GM18873 (cell line): ENCODE results near the gene ZBTB7C.

Experiments
- ATAC-seq: cut with Tn5 transposase; IDR thresholded peaks from one replicate; pipeline ENCODE4 v1.9.1; 2021; ENCODE audit warnings: mild to moderate bottlenecking, moderate library complexity, moderate number of reproducible peaks; ENCODE audit not compliant: unreplicated experiment, low FRiP score

Gene ZBTB7C

DNA sequence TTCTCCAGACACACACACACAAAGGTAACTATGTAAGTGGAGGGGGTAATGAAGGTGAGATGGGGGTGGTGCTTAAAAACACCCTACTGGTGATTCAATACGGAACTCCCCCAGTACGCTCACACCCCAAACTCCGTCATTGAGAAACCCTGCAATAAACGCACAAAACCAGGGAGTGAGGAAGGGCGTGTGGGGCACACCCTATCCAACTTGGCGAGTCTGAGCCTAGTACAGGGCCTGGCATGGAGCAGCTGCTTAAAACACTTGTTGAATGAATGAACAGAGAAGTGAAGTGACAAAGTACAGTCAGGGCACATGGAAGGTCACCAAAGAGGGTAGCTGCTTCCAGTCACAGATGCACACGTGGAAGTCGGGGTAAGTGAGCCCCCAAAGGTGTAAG, 331.9 kb downstream of the ZBTB7C start:
- ATAC-seq, result no peak

- no peak for ATAC-seq
Measured at GRCh38 chr18:48076461-48076860, 332.7 kb downstream of the ZBTB7C start.

DNA sequence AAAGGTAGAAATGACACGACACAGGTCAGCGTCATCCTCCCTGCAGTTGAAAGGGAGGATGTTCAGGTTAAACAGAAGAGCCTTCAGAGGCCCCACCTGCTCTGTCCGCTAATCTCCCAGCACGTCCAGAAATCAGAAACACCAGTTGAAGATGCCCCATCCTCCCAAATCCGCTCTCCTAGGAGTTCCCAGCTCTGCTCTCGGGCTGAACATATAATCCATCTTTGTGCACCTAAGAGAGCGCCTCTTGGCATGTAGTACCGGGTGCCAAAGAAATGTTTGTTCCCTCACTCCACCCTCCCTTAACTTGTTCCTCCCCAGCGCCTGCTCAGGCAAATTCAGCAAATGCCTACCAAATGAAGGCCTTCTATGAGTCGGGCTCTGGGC, 333.5 kb downstream of the ZBTB7C start:
- ATAC-seq, result no peak

- no peak for ATAC-seq
Measured at GRCh38 chr18:48074929-48075706, 334.1 kb downstream of the ZBTB7C start.

GRCh38 chr18:48073211-48073930, 335.8 kb downstream of the ZBTB7C start:
- ATAC-seq, result no peak

DNA sequence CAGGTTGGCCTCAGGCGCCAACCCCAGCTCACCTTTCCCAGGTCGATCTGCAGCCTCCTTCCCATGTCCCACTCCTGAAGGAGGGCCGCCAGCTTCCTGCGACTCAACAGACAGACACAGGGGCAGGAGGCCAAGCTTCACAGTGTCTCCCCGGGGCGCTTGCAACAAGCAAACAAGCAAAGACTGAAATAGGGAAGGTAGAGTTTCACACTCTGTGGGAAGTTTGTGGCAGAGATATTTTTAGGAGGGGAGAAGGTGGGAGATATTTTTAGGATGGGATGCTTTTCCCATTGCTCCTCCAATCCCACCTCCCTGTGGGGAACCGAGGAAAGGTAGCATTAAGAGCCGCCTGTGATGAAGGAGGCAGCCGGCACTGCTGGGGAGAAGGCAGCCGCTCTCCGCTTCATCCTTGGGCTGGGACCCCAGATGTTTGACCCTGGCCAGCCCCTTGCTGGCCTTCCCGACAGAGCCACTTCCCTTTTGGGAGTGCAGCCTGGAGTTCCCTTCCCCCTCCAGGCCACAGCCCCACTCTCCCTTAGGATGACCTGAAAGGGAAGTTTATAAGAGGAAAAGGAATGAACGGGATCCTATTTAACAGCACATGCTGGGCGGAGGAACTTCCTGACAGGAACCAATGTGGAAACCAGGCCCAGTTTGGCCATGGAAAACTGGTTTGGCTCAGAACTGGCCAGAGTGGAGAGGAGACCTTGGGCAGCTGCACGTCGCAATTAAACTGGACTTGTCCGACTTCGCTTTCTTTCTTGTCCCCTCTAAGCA, 336.6 kb downstream of the ZBTB7C start:
- ATAC-seq, result no peak

- ATAC-seq, result no peak
Measured at GRCh38 chr18:48068916-48069445, 340.2 kb downstream of the ZBTB7C start.

GRCh38 chr18:48066225-48066652, 342.9 kb downstream of the ZBTB7C start:
- ATAC-seq, result no peak

- no peak for ATAC-seq
Measured at GRCh38 chr18:48065601-48065995, 343.6 kb downstream of the ZBTB7C start.

DNA sequence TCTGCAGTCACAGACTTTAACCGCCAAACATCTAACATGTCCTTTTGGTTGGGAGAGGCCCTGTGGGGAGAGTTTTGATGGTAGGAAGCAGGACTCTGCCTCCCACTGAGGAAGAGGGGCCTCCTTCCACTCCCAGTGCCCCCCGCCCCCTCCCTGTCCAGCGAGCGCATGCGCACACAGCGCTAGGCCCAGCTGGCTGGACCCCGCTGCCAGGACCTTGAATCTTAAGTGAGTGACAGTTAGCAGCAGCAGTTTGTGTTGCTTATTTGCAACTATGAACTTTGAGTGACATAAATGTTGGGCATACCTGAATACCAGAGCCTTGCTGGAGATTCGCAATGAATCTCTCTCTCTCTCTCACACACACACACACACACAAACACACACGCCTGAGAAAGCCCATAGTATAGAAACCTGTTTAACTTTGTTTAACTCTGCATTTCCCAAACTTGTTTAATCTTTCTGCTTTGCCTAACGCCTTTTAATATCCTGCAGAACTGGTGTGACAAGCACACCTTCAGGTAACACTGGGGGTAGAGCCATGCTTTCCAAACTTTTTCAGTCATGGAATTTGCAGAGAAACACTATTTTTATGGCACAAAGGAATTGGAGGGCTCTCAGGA, 344.1 kb downstream of the ZBTB7C start:
- ATAC-seq, result no peak

DNA sequence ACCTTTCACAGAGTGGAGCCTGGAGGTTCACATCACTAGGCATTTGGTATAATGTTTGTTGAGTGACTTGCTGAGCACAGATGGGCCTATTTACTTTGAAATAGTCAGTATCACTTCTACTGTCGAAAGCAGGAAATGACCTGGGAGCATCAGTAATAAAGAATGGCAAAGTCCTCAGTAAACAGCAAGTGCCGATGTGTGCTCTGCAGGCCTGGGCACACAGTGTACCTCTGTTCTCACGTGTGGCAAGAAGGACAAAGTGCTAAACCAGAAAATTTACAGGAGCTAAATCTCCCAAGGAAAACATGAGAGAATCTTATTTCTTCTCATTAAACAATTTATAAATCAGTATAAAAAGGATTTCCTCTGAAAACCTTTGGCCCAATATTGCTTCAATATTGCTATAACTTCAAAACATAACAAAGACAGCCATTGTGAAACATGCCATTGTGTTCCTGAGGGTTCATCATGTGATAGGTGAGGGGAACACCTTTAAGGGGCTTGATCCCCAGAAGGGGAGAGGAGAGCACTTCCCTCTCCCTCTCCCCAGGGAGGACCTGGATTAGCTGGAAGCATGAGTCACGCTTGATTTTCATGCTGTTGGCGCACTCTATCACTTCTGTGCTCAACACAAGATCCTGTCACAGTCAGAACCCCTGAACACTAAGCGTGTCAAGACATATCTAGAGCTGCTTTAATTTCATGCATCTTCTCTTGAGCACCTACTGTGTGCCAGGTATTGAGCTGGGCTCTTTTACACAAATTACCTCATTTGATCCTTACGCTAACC, 347.2 kb downstream of the ZBTB7C start:
- no peak for ATAC-seq

- ATAC-seq, result no peak
Measured at GRCh38 chr18:48060970-48061369, 348.2 kb downstream of the ZBTB7C start.

DNA sequence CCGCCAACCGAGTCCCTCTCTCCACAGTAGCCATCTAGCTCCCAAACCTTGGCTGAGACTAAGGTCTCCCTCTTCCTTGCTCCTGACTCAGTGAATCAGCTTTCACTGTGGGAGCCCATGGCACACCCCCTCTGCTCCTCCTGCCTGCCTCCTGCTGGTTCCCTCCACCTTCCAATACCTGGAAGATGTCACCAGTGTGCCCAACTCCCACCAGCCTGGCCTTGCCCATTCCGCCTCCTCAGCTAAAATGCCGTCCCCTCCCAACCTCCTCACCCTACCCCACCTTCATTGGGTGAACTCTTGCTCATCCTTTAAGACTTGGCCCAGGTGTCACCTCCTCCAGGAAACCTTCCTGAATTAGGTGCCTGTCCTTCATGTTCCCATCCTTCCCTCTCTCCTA, 348.8 kb downstream of the ZBTB7C start:
- ATAC-seq, result no peak

DNA sequence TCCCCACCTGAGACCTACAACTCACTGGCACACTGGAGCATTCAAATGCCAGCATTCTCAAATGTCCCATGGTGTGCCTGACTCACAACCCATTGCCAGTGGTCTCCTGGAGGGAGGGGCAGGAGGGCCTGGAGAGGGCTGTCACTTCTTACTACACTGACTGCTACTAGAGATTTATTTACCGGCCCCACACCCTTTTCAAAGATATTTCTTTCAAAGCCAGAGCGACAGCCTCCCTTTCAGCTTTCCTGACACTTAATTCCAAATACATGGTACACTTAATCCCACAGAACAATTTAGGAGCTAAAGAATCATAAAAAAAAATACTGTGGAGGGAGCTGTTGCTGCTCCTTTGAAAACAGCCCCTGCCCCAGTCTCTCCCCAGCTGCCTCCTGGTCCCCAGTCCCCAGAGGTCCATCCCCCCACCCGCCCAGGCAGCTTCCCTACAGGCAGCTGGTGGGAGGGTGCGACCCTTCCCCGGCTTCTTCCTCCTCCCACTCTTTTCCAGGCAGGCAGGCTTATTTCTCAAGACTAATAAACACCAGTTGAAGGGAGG, 349.6 kb downstream of the ZBTB7C start:
- ATAC-seq, result no peak

DNA sequence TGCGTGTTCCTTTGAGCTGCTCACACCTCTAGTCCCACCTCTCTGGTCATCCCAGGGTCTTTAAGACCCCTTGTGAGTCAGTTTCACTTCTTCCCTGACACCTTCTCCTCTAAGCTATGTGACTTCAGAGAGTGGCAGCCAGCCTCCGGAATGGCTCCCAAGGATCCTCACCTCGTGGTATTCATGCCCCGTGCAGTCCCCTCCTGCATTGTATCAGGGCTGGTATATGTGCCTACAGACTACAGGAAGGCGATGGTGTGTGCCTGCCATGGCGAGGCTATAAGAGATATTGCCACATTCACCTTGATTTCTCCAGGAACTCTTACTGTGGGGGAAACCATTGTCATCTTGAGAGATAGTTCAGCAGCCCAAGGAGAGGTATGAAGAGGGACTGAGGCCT, 350.7 kb downstream of the ZBTB7C start:
- no peak for ATAC-seq

DNA sequence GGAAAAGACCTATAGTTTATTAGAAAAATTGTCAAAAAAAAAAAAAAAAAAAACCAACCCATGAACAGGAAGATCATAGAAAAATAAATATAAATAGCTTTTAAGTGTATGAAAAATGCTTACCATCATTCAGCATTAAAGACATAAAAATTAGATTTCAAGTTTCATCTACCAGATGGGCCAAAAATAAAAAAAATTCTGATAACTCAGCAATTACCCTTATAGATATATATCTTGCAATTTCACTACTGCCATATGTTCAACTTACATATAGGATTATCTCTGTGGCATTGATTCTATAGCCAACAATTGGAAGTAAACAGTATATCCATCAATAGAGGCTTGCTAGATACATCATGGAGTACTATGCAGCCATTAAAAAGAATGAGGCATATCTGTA, 352.2 kb downstream of the ZBTB7C start:
- ATAC-seq, result no peak

DNA sequence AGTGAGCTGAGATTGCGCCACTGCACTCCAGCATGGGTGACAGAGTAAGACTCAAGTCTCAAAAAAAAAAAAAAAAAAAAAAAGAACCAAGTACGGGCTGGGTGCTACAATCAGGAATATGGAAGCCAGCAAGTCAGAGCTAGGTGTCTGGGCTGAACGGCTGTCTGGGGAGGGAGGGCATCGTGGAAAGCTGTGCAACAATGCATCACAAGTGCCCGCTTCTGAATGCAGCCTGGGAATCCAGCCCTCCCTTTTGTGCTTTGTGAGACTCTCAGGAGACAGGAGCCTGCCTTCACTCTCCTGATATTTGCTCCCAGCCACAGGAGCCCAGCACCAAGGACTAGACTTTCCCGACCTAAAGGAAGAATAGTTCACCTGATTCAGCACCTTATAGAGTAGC, 353.8 kb downstream of the ZBTB7C start:
- ATAC-seq, result no peak

GRCh38 chr18:48053881-48054816, 355.0 kb downstream of the ZBTB7C start:
- ATAC-seq, result no peak
